Measurements from ENCODE around the gene CCNL1. TPM values are rescaled to one million over a fixed set of nuclear protein-coding genes. Genes with fewer than 3 reads are reported as not detected.

Gene CCNL1
- total and polyA plus RNA-seq, 2 of the 8 experiments (the other 6 are each of a cell fraction or from before 2014, with no cell fraction given): 64.5 to 68.6 TPM

DNA sequence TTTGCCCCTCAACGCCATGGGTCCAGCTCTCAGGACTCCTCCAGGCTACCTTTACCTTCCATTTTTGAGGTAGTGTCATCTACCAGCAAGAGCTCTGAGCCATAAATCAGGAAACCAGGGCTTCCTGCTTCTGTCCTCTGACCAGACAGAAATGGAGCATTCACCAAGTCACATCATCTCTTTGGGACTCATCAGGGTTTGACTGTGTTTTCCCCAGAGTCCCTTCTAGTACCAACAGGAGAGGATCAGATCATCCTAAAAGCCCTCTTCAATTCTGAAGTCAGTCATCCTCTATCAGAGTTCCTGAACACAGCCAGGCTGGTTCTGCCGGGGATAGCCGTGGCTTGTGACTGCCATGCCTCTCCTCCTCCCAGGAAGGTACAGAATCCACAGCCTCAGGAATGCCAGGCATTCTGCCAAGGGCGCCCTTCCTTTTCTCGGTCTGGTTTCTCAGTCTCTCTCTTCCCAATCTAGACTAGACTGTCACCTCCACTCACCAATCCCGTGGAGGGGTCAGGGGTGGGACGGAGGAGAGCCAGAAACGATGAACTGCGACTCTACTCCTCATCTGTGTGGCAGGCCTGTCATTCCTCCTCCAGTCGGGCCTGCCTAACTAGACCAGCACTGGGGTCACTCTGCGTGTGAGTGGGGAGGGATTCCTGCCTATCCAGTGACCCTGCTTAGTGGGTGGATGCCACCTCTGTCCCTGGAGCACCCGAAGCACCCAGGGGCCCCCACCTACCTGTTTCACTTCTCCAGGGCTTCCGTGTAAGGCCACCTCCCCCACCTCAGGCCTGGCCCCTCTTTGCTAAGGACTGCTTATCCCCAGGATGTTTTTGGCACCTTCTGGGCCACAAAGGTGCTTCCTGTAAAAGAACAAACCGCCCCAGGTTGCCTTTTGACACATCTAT, 30.9 kb downstream of the CCNL1 start:
- Histone ChIP-seq H3K14ac (ENCODE audit: insufficient read length) (no peak overlapping the region), H3K23ac (ENCODE audit: insufficient read length) (no peak overlapping the region), H3K9me3 (ENCODE audit: insufficient read depth in 2 of 2, low read depth in 1 of 2, low read length in 1 of 2) (no peaks in the 10 kb centered on the region), H3K18ac (ENCODE audit: extremely low read depth, low read length) (0 out of 2 replicates have a peak overlapping the region, but pooled peaks have one; percentile 25), H2BK5ac (ENCODE audit: low read depth, low read length) (peak overlapping the region; percentile 63; the same call in 1 of the 2 replicates), H4K8ac (ENCODE audit: extremely low read depth, insufficient read depth, low read length) (no peak overlapping the region), H2BK12ac (ENCODE audit: low read depth, low read length) (peak overlapping the region; percentile 84), H4K91ac (replicated peaks; ENCODE audit: insufficient read length, low read length) (peak overlapping the region; percentile 36), H2BK15ac (ENCODE audit: low read length) (peak overlapping the region; percentile 37; the same call in 1 of the 2 replicates), H3K36me3 (ENCODE audit: control insufficient read depth in 2 of 4, insufficient read depth in 4 of 4, low read length in 3 of 4) (no peaks in the 10 kb centered on the region), H3K4me3 (ENCODE audit: extremely low read depth in 1 of 4, insufficient read depth in 2 of 4, low read depth in 3 of 4, low read length in 4 of 4) (no peak overlapping the region), H3K4me1 (replicated peaks in 1 of 4; ENCODE audit: control insufficient read depth in 3 of 4, insufficient read depth in 4 of 4, low read length in 3 of 4) (peaks cover 5 to 15% (median 9%) of the 10 kb centered on the region in 4 experiments; a peak in 6 of 7 replicates), H3K79me1 (ENCODE audit: low read depth, low read length) (no peaks in the 10 kb centered on the region), H3K4me2 (ENCODE audit: insufficient read depth in 1 of 2, low read depth in 2 of 2, low read length in 2 of 2) (0 out of 4 replicates have a peak overlapping the region, but pooled peaks of 1 of the 2 experiments have one; percentile 24), H3K9ac (replicated peaks in 1 of 4; ENCODE audit: extremely low read depth in 1 of 4, low read depth in 3 of 4, low read length in 3 of 4) (0 out of 7 replicates have a peak overlapping the region, but pooled peaks of 1 of the 4 experiments have one; percentile 6), H4K5ac (ENCODE audit: insufficient read length, low read depth, low read length) (no peak overlapping the region), H3K27me3 (replicated peaks in 1 of 4; ENCODE audit: control insufficient read depth in 3 of 4, extremely low read depth in 1 of 4, insufficient read depth in 3 of 4, low read length in 3 of 4) (no peaks in the 10 kb centered on the region; a peak in 2 of 7 replicates), H2AFZ (ENCODE audit: low read length) (no peak overlapping the region), H3K27ac (ENCODE audit: low read depth, low read length) (no peak overlapping the region), H3K23me2 (ENCODE audit: low read depth, low read length) (no peaks in the 10 kb centered on the region; the same call in 1 of the 2 replicates), H3K79me2 (ENCODE audit: control insufficient read depth in 1 of 2, insufficient read depth in 2 of 2, low read length in 2 of 2) (no peaks in the 10 kb centered on the region), H2AK5ac (ENCODE audit: low read depth, low read length) (no peak overlapping the region), H3K4ac (replicated peaks; ENCODE audit: insufficient read length, low read depth, low read length) (no peak overlapping the region), H2BK20ac (ENCODE audit: low read length) (0 out of 2 replicates have a peak overlapping the region, but pooled peaks have one; percentile 40), H2BK120ac (replicated peaks; ENCODE audit: low read depth, low read length) (no peak overlapping the region), H4K20me1 (replicated peaks in 1 of 2; ENCODE audit: control insufficient read depth in 1 of 2, insufficient read depth in 2 of 2, low read length in 2 of 2) (no peaks in the 10 kb centered on the region), H3K56ac (replicated peaks; ENCODE audit: insufficient read length, low read depth, low read length) (no peak overlapping the region)
- ChIA-PET POLR2A (ENCODE audit: partially characterized antibody) (interaction anchor here (0.9 to 2.9 kb wide), 5 partner anchors 16 to 454 kb away, joined by 3 to 12 read pairs (median 4); partner anchors contain the start of gene CCNL1), CTCF (ENCODE audit: partially characterized antibody) (interaction anchor here (0.9 to 56.4 kb wide), 6 partner anchors 0 to 856 kb away, joined by 3 to 1014 read pairs (median 4); no protein-coding TSS in a partner anchor)
- FAIRE-seq (no peak), DNase-seq (ENCODE audit: low read depth in 1 of 2, low spot score in 2 of 2) (no peak)
- TF ChIP-seq TEAD4 (IDR thresholded peaks at IDR 0.05; ENCODE audit: low read depth, low read length) (0 out of 2 replicates have a peak, but pooled peaks have one; percentile 37), KDM1A (IDR thresholded peaks at IDR 0.05; ENCODE audit: borderline replicate concordance, low read length) (no peak), JUND (IDR thresholded peaks at IDR 0.05; ENCODE audit: low read length) (no peak), SIX5 (IDR thresholded peaks at IDR 0.05; ENCODE audit: low read depth, low read length) (no peak), BCL11A (IDR thresholded peaks at IDR 0.05; ENCODE audit: low read depth in 2 of 2, low read length in 2 of 2) (no peak), TAF7 (optimal IDR thresholded peaks at IDR 0.05; ENCODE audit: borderline replicate concordance, low read depth, low read length) (no peak)
- 83% methylated on average over 14 of the region's 14 CpGs; no CpG with 5 or more reads in 1 of the 2 experiments for WGBS, 2 experiments (ENCODE audit: extremely low coverage in 1 of 2, insufficient coverage in 1 of 2, insufficient read length in 1 of 2, insufficient replicate concordance in 2 of 2, low coverage in 1 of 2, low lambda C conversion rate in 2 of 2, missing lambda C conversion rate in 1 of 2)
